Sigmoid colon (tissue), 3 donors: ENCODE results near the gene TRPT1.

Experiments
- CTCF ChIP-seq, 4 experiments: fragments of 450-650 bp in 3 of 4; fragments of 200-600 bp in 1 of 4; IDR thresholded peaks; one replicate each; pipeline ENCODE4 v1.5.1; 2016 to 2019; ENCODE audit warnings: antibody characterized with exemption in 4 of 4, mild to moderate bottlenecking in 3 of 4, moderate library complexity in 2 of 4
- POLR2A ChIP-seq, 2 donors: fragments of 450-650 bp; IDR thresholded peaks; one replicate each; pipeline ENCODE4 v1.6.1; 2016; ENCODE audit warnings: antibody characterized with exemption in 2 of 2, mild to moderate bottlenecking in 2 of 2, moderate library complexity in 2 of 2

GRCh38 chr11:64230171-64230984 lies 4.4 kb upstream of the TRPT1 start, which contains the start of gene DNAJC4:
- TF ChIP-seq CTCF (IDR thresholded peaks at IDR 0.05) (no peak), POLR2A (IDR thresholded peaks at IDR 0.05) (peak; percentile 27 to 58)
